GM21360 (cell line): ENCODE results near the gene STK24.
A peak's percentile ranks its signal among the peaks of the same experiment; 100 is the strongest.

Experiments
- ATAC-seq: cut with Tn5 transposase; IDR thresholded peaks from one replicate; pipeline ENCODE4 v1.9.1; 2021; ENCODE audit warnings: mild to moderate bottlenecking, moderate library complexity; ENCODE audit not compliant: unreplicated experiment

Gene STK24

GRCh38 chr13:98514288-98514687, 62.6 kb downstream of the STK24 start:
- ATAC-seq: no peak

GRCh38 chr13:98513837-98514236, 63.1 kb downstream of the STK24 start:
- ATAC-seq: no peak

GRCh38 chr13:98512774-98513665, 63.9 kb downstream of the STK24 start:
- ATAC-seq: no peak

GRCh38 chr13:98511435-98511834, 65.5 kb downstream of the STK24 start:
- no peak for ATAC-seq

GRCh38 chr13:98510156-98510509, 66.8 kb downstream of the STK24 start:
- ATAC-seq: no peak

GRCh38 chr13:98509271-98510155, 67.4 kb downstream of the STK24 start:
- ATAC-seq: peak; percentile 45

- no peak for ATAC-seq
Measured at GRCh38 chr13:98508685-98509084, 68.2 kb downstream of the STK24 start.

- ATAC-seq: no peak
Measured at GRCh38 chr13:98508280-98508679, 68.6 kb downstream of the STK24 start.

- no peak for ATAC-seq
Measured at GRCh38 chr13:98507282-98507797, 69.6 kb downstream of the STK24 start.

GRCh38 chr13:98506728-98507230, 70.1 kb downstream of the STK24 start:
- no peak for ATAC-seq

GRCh38 chr13:98506322-98506721, 70.6 kb downstream of the STK24 start:
- ATAC-seq: no peak

- no peak for ATAC-seq
Measured at GRCh38 chr13:98505217-98505616, 71.7 kb downstream of the STK24 start.

- peak; percentile 36 for ATAC-seq
Measured at GRCh38 chr13:98504371-98504963, 72.4 kb downstream of the STK24 start.

- no peak for ATAC-seq
Measured at GRCh38 chr13:98504029-98504351, 72.9 kb downstream of the STK24 start.

- ATAC-seq: no peak
Measured at GRCh38 chr13:98503175-98504028, 73.5 kb downstream of the STK24 start.

GRCh38 chr13:98500963-98501421, 75.9 kb downstream of the STK24 start:
- peak; percentile 89 for ATAC-seq

GRCh38 chr13:98496966-98497365, 79.9 kb downstream of the STK24 start:
- ATAC-seq: no peak

GRCh38 chr13:98496479-98496791, 80.5 kb downstream of the STK24 start:
- no peak for ATAC-seq

- no peak for ATAC-seq
Measured at GRCh38 chr13:98495627-98496478, 81.1 kb downstream of the STK24 start.
